Colonic mucosa (tissue), 4 donors: ENCODE data around the gene E2F7. TPM values are rescaled to one million over a fixed set of nuclear protein-coding genes. Genes with fewer than 3 reads are reported as not detected.
"Not testable (repeated sequence)": the region's sequence is repeated elsewhere in the genome, so short reads cannot be mapped to it uniquely, and the experiment has no call there.

Experiments
- DNase-seq: peaks from one replicate; pipeline ENCODE4 v3.0.0-alpha.2; 2020
- H3K27ac ChIP-seq: fragments of 200-600 bp; one replicate; pipeline ENCODE4 v1.8.0; 2021
- H3K27me3 ChIP-seq: fragments of 200-600 bp; one replicate; pipeline ENCODE4 v1.8.0; 2021
- H3K36me3 ChIP-seq: fragments of 200-600 bp; one replicate; pipeline ENCODE4 v1.8.0; 2021
- H3K4me1 ChIP-seq: fragments of 200-600 bp; one replicate; pipeline ENCODE4 v1.8.0; 2021; ENCODE audit warnings: mild to moderate bottlenecking
- H3K4me3 ChIP-seq: fragments of 200-600 bp; one replicate; pipeline ENCODE4 v1.8.0; 2021
- H3K9ac ChIP-seq, 2 donors: one replicate each; pipeline ENCODE4 v1.7.0; 2013; ENCODE audit warnings: control low read depth in 2 of 2, low read depth in 2 of 2, low read length in 2 of 2
- H3K9me3 ChIP-seq: fragments of 200-600 bp; one replicate; pipeline ENCODE4 v1.8.0; 2021
- intact Hi-C: fragments of 100-400 bp; cut with DNase I; formaldehyde crosslinking; loops from one replicate; pipeline ENCODE4 v1.14.1; 2022
- total RNA-seq, 2 donors: library from RNA; stranded (reverse); fragmentation: NEBNext Ultra II Directional in 1 of 2; extraction: Animal tissue kit (Norgen Biotek cat#: 25700) in 1 of 2; gene quantifications; one replicate each; pipeline ENCODE4 v1.2.1, GENCODE V29; 2021
- TF ChIP-seq, protein P1 (sequence below): fragments of 200-600 bp; IDR thresholded peaks from one replicate; pipeline ENCODE4 v1.8.0; 2022; ENCODE audit warnings: antibody characterized with exemption, mild to moderate bottlenecking
- donor health status: healthy.
- donor health status: DM: no; HTN: no; CAD: no.
- donor health status: DM: no; HTN: no; CAD: no.

Gene E2F7
- total RNA-seq, 2 donors from 2014 or later: 2.4 to 9.1 TPM

DNA sequence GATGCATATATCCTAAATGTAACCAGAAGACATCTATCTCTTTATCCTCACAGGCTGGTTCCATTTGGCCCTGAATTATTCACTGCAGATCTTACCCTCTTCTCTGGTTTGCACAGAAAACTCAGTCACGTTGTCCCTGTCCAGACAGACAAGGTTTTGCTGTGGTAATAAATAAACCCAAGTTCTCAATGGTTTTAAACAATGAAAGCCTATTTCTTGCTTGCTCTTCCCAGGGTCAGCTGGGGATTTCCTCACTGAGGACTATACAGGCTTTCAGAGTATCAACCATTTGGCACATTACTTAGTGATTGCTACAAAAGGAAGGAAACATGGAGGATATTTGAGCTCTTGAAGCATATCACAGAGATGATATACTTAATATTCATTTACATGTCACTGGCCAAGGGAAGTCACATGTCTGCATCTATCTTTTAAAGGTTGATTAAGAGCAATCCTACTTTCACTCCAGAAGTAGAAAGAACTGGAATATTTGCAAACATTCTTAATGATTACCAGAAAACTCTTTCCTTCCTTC, 24.4 kb upstream of the E2F7 start:
- Histone ChIP-seq H3K27me3 (no peaks in the 10 kb centered on the region), H3K27ac (no peak overlapping the region), H3K4me3 (no peak overlapping the region), H3K9me3 (no peaks in the 10 kb centered on the region), H3K9ac (no peak overlapping the region), H3K36me3 (no peaks in the 10 kb centered on the region), H3K4me1 (no peaks in the 10 kb centered on the region)
- TF ChIP-seq, protein P1, sequence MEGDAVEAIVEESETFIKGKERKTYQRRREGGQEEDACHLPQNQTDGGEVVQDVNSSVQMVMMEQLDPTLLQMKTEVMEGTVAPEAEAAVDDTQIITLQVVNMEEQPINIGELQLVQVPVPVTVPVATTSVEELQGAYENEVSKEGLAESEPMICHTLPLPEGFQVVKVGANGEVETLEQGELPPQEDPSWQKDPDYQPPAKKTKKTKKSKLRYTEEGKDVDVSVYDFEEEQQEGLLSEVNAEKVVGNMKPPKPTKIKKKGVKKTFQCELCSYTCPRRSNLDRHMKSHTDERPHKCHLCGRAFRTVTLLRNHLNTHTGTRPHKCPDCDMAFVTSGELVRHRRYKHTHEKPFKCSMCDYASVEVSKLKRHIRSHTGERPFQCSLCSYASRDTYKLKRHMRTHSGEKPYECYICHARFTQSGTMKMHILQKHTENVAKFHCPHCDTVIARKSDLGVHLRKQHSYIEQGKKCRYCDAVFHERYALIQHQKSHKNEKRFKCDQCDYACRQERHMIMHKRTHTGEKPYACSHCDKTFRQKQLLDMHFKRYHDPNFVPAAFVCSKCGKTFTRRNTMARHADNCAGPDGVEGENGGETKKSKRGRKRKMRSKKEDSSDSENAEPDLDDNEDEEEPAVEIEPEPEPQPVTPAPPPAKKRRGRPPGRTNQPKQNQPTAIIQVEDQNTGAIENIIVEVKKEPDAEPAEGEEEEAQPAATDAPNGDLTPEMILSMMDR: no peak
- intact Hi-C loops: no loop called here
- DNase-seq: no peak

DNA sequence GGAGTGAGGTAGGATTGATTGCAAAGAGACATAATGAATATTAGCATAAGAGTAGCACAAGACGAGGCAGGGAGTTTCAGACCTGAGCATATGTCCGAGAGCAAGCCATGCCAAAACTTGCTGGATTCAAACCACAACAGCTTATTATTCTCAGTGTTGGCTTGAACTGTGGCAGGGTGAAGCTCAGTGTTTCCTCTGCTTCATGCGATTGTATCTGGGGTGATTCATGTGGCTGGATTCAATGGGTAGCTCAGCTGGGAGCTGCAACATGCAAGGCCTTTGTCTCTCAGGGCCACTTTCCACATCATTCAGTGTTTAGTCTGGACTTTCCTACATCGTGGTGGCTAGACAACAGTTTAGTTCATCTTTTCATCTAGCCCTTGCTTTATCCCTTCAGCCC, 22.1 kb upstream of the E2F7 start:
- Histone ChIP-seq H3K36me3 (no peaks in the 10 kb centered on the region), H3K4me1 (no peaks in the 10 kb centered on the region), H3K9me3 (no peaks in the 10 kb centered on the region), H3K9ac (no peak overlapping the region), H3K4me3 (no peak overlapping the region), H3K27ac (no peak overlapping the region), H3K27me3 (no peaks in the 10 kb centered on the region)
- intact Hi-C loops: no loop called here
- TF ChIP-seq, protein P1: no peak
- no peak for DNase-seq

DNA sequence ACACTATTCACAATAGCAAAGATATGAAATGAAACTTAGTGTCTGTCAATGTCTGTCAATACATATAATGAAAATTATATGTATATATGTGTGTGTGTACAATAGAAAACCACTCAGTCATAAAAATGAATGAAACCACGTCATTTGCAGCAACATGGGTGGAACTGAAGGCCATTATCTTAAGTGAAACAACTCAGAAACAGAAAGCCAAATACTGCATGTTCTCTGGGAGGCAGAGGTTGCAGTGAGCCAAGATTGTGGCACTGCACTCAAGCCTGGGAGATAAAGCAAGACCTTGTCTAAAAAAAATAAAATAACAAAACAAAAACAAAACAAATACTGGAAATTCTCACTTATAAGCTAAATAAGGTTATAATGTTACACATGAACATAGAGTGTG, 16.7 kb upstream of the E2F7 start:
- Histone ChIP-seq H3K4me1 (no peaks in the 10 kb centered on the region), H3K27me3 (no peaks in the 10 kb centered on the region), H3K4me3 (no peak overlapping the region), H3K9me3 (no peaks in the 10 kb centered on the region), H3K9ac (no peak overlapping the region), H3K27ac (no peak overlapping the region), H3K36me3 (no peaks in the 10 kb centered on the region)
- intact Hi-C loops: no loop called here
- TF ChIP-seq, protein P1: no peak
- DNase-seq: no peak

DNA sequence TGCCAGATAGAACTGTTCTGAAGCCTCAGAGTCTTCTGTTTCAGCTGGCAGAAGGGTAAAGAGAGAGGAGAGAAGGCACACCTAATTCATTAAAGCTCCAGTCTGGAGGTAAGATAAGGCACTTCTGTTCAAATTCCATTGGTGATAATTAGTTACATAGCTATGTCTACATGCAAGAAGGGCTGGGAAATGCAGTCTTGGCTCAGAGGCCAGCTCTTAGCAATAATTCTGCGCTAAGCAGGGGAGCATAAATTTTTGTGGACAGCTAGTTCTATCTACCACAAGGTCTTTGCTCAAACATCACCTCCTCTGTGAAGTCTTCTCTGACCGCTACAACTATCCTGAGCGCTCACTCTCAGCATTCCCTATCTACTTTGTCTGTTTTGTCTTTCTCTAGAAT, 14.3 kb upstream of the E2F7 start:
- TF ChIP-seq, protein P1: no peak

DNA sequence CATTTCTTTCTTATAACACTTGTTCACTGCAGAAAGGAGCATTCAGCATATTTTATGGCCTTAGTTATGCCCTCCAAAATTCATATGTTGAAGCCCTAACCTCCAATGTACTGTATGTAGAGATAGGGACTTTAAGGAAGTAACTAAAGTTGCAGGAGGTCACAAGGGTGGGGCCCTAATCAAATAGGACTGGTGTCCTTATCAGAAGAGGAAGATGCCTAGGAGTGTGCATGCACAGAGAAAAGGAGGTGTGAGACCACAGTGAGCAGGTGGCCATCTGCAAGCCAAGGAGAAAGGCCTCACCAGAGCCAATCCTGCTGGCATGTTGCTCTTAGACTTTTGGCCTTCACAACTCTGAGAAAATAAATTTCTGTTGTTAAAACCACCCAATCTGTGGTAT, 12.9 kb upstream of the E2F7 start:
- no peaks in the 10 kb centered on the region for H3K9me3 ChIP-seq
- H3K4me3 ChIP-seq: no peak overlapping the region
- intact Hi-C loops: no loop called here
- H3K4me1 ChIP-seq: no peaks in the 10 kb centered on the region
- TF ChIP-seq, protein P1: no peak
- DNase-seq: no peak
- no peaks in the 10 kb centered on the region for H3K27me3 ChIP-seq
- H3K27ac ChIP-seq: no peak overlapping the region
- H3K36me3 ChIP-seq: no peaks in the 10 kb centered on the region
- H3K9ac ChIP-seq: no peak overlapping the region

More for the DNA sequence above, 14.3 kb upstream of the E2F7 start:
- Histone ChIP-seq H3K27ac (no peak overlapping the region), H3K4me1 (no peaks in the 10 kb centered on the region), H3K9ac (no peak overlapping the region), H3K36me3 (no peaks in the 10 kb centered on the region), H3K4me3 (no peak overlapping the region), H3K27me3 (no peaks in the 10 kb centered on the region), H3K9me3 (no peaks in the 10 kb centered on the region)
- intact Hi-C loops: no loop called here
- no peak for DNase-seq

DNA sequence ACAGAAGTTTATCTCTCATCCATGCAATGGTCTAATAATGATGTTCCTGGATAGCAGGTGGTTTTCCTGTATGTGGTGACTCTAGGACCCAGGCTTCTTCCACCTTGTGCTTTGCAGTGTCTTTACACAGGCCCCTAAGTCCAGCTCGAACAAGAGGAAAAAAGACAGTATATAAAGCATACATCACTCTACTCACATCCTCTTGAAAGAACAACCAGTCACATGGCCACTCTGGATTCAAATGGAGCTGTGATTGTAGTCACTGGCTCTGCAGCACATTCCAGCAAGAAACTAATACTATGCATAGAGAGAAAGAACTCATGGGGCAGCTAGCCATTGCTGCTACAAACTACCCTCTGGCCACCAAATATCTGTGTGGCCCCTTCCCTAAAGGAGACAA, 11.5 kb upstream of the E2F7 start:
- Histone ChIP-seq H3K4me3 (no peak overlapping the region), H3K9ac (no peak overlapping the region), H3K27ac (no peak overlapping the region), H3K27me3 (no peaks in the 10 kb centered on the region), H3K36me3 (no peaks in the 10 kb centered on the region), H3K9me3 (no peaks in the 10 kb centered on the region), H3K4me1 (no peaks in the 10 kb centered on the region)
- no peak for DNase-seq
- intact Hi-C loops: no loop called here
- TF ChIP-seq, protein P1: no peak

DNA sequence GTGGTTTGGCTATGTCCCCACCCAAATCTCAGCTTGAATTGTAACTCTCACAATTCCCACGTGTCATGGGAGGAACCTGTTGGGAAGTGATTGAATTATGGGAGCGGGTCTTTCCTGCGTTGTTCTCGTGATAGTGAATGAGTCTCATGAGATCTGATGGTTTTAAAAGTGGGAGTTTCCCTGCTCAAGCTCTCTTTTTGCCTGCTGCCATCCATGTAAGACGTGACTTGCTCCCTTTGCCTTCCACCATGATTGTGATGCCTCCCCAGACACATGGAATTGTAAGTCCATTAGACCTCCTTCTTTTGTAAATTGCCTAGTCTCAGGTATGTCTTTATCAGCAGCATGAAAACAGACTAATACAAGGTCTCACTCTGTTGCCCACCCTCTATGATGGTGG, 8.5 kb upstream of the E2F7 start:
- DNase-seq, H3K27me3 ChIP-seq, H3K9ac ChIP-seq, H3K27ac ChIP-seq, H3K9me3 ChIP-seq, H3K4me3 ChIP-seq, H3K36me3 ChIP-seq, intact Hi-C loops, H3K4me1 ChIP-seq: not testable (repeated sequence)
